ENCODE measurements around the gene TRIM14.

DNA sequence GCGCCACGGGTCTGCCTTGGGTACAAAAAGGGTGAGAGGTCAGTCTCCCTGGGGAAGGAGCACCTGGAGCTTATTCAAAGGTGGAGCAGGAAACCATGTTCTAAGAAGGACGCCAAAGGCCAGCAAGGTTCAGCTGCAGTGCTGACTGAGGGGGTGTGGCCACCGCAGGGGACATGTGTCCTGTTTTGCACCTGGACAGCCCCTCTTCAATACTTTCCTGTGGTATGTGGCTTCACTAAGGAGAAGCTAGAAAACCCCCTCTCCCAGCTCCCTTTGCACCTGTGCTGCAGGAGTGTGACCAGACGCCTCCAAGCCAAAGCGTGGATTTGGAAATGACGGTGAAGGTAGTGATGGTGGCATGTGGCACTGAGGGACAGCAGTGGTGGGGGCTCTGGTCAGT is 23.6 kb downstream of the TRIM14 start:
- TF ChIP-seq, protein P1, sequence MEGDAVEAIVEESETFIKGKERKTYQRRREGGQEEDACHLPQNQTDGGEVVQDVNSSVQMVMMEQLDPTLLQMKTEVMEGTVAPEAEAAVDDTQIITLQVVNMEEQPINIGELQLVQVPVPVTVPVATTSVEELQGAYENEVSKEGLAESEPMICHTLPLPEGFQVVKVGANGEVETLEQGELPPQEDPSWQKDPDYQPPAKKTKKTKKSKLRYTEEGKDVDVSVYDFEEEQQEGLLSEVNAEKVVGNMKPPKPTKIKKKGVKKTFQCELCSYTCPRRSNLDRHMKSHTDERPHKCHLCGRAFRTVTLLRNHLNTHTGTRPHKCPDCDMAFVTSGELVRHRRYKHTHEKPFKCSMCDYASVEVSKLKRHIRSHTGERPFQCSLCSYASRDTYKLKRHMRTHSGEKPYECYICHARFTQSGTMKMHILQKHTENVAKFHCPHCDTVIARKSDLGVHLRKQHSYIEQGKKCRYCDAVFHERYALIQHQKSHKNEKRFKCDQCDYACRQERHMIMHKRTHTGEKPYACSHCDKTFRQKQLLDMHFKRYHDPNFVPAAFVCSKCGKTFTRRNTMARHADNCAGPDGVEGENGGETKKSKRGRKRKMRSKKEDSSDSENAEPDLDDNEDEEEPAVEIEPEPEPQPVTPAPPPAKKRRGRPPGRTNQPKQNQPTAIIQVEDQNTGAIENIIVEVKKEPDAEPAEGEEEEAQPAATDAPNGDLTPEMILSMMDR (IDR thresholded peaks at IDR 0.05; ENCODE audit: insufficient read depth, low read length, poor library complexity, severe bottlenecking) = no peak
- no peak for TF ChIP-seq EZH2phosphoT487 (conservative IDR thresholded peaks at IDR 0.05; ENCODE audit: low read length)

All from SU-DHL-6 (cell line).